T follicular helper cell (primary cell): ENCODE measurements around the gene ZNF608.

Experiments
- DNase-seq: peaks from one replicate; pipeline ENCODE4 v3.0.0-alpha.2; 2020; ENCODE audit warnings: low read depth

The ZNF608 gene

GRCh38 chr5:124719113-124719967 lies 27.1 kb downstream of the ZNF608 start:
- no peak for DNase-seq

GRCh38 chr5:124718380-124718789 lies 28.1 kb downstream of the ZNF608 start:
- DNase-seq, result no peak

DNA sequence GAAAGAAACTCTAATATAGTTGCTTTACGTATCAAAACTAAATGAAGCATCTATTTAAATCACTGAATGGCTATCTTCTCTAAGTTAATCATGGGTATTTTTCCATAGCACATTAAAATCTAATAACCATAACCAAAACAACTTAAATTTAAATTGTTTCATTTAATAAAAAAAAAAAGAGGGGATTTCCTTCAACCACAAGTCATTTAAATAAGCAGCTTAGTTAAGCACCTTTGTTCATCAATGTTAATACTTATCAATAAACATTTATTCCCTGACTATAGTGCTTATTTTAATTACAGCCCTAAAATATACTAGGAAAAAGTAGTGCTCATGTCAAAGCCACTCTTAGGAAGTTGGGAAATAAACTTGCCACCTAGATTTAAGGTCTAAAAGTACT lies 30.3 kb downstream of the ZNF608 start:
- no peak for DNase-seq

DNA sequence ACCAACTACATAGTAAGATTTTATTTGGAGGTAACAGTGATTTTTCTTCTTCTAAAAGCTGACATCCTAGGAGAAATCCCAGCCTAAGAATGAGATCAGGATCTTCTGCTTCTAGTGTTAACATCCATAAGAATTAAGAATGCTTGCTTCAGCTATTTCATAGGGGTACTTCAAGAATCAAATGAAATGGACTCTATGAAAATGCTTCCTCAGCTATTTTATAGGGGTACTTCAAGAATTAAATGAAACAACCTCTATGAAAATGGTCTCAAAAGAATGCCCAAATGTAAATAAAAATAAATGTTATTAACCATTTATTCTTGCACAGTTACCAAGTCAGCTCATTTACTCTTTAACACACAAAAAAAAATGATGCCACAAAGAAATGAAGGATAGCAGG lies 31.5 kb downstream of the ZNF608 start:
- DNase-seq, result no peak

GRCh38 chr5:124713595-124713994 lies 32.8 kb downstream of the ZNF608 start:
- no peak for DNase-seq

- no peak for DNase-seq
These were observed 33.6 kb downstream of the ZNF608 start for GRCh38 chr5:124712731-124713305.

- DNase-seq, result no peak
These were observed 38.4 kb downstream of the ZNF608 start for GRCh38 chr5:124708086-124708485.

DNA sequence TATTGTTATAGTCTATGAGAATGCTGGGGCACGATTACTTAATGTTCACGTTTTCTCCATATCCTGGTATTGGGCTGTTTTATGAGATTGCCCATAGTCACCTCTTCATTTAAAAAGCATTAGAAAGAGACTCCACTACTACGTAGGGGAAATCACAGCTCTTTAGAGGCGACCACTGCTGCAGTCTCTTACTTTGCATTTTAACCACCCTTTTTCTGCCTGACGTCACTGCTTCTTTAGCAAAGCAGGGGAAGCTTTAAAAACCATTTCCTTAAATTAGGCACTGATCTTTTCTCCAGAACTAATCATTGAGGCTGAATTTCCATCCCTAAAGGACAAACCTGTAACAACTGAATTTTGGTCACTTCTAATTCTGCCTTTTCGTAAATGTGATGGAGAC lies 38.9 kb downstream of the ZNF608 start:
- DNase-seq, result no peak

DNA sequence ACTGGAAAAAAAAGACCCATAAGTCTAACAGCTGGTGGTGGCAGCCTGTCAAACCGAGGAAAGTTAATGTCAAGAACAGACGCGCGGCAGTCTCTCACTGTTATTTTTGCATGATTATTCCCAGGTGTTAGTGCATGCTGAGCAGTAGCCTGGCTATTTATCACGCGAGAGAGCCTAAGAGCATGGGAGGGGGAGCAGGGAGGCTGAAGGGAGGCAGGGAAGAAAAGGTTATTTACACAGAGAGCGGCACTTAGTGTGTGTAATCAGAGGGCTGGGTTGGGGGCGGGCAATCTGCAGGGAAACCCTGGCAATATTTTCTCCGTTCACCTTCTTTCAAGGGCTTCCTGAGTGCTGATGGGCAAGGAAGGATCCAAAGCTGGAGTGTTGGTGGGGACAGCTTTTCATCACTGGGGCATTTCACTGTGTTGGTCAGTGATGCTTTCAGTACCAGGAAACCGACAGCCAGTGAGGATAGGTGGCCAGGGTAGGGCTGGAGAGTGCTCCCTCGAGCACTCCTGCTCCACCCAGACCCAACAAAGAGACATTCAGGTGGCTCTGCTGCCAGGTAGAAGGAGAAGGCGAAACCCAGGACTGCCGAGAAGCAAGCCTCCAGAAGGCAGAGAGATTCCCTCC lies 39.6 kb downstream of the ZNF608 start:
- DNase-seq, result no peak

DNA sequence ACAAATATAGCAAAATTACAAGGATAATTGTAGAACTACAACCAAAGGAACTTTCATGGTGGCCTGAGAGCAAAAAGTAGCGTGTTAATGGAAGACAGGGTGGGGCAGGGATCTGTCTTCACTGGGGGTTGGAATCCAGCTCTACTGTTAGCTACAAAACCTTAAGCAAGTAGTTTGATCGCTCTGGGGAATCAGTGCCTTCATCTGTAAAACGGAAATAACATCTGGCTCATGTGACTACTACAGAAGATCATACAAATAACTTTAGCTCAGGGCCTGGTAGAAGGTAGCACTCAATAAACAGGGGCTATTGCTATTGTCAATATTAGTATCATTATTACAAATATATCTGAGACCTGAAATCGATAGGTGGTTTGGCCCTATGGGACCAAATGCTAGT lies 40.4 kb downstream of the ZNF608 start:
- no peak for DNase-seq

GRCh38 chr5:124705577-124705976 lies 40.9 kb downstream of the ZNF608 start:
- DNase-seq, result no peak

DNA sequence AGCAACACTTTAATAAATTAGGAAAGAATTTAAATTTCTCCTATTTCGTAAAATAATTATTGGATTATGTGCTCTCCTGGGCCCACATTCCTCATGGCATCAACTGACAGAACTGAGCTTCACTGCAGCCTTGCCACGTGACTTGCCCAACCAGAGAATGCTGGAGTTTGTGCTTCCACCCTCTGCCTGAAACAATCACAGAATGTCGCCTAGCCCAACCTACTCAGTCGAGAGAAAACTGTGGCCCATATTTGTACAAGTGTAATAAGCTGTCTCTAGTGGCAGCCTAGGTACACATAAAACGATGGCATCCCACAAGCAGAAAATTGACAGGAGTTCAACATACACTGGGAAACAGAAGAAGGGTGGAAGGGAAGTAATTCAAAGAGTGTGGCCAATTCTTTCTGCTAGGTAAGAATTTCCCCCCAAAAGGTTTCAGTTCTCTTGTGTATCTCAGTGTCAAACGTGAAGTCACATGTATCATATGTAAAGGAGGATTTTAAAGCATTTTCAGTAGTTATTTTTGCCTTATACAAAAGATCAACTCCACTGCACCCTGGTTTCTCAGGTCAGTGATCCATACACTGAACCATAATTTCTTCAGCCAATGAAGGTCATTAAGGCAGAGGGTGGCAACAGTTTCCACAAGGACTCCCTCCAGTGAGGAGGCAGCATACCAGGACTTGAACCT lies 41.7 kb downstream of the ZNF608 start:
- no peak for DNase-seq

DNA sequence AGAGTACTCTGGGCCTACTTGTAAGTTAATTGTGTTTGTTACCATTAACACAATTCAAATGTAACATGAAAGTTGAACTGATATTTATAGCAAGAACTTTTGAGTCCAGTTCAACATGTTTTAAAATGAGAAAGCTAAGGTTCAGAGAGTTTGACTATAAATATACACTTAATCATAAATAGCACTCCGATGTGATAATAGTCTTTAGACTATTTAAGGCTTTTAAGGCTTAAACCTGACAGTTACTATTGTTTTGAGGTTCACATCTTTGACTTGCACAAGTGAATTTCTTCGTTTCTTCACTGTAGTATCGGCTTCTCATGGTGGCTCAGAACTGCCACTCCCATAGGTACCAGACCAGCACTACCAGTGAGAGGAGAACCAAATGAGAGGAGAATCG lies 42.4 kb downstream of the ZNF608 start:
- no peak for DNase-seq

DNA sequence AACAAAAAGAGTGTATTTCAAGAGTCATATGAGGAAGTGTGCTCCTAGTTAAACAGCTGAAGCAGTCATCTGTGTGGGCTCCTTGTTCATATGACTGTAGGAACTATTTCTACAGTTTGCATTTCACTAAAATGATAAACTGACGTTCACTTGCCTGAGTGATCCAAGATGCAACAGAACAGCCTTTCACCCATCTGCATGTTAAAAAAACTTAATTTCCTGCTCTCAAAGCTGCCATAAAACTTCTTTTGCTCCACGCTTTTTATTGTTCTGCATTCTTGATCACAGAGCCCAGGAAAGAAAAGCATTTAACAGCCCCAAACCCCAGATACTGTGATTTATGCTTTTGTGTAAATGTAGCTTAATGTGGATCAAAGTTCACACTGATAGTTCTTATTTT lies 43.9 kb downstream of the ZNF608 start:
- no peak for DNase-seq

DNA sequence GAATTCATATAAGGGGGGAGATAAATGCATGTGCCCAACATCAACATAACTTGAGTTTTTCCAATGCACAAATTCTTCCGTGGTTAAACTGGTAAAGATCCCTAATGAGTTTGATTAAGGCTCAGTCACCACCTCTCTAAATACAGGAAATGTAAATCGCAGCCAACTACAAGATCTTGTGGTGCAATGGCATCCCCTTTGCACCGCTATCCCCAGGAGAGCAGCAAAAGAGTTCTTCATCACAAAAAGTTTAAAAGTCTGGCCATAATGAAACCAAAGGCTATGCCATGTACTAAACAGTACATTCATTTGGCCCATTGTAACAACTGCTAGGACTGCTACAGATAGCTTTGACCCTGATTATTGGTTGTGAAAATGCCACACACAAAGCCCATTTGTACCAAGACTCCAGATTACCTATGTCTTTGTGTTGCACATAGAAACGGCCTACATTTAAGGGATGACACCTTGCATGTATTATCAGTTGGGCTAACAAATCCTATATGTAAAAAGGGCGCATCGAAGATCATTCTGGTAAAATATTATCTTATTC lies 44.5 kb downstream of the ZNF608 start:
- DNase-seq, result no peak

DNA sequence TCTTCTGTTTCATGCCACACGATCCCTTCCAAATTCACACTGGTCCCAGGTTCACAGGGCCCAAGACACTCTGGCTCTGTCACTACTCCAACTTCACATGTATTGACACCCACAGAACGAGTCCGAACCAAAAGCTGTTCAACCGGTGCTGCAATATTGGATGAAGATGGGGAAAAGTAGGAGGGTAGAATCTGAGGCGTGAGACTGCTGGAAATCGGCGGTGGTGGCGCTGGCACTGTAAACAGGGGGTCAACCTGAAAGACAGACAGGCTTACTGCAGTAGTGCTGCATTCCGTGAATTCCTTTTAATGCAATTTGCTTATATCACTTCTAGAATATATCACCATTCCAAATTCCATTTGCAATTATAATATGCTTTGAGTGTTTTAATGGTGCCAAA lies 45.4 kb downstream of the ZNF608 start:
- DNase-seq, result no peak

DNA sequence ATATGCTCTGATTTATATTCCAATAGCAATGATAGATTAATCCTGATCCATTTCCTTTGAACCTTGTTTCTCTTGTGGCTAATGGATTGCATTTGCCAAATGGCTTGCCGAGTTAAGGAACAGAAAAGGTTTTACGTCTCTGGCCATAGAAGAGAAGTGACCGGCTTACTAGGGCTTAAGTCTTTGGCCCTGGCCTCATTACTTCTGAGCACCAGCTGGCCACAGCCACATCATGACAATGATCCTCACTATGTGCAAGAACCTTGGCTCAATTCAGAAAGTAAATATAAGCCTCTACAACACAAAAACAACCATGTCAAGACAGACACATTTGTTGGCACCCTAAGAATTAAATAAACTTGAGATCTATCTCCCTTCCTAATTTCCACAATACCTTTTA lies 46.1 kb downstream of the ZNF608 start:
- DNase-seq, result no peak

GRCh38 chr5:124698770-124699169 lies 47.7 kb downstream of the ZNF608 start:
- DNase-seq, result no peak

DNA sequence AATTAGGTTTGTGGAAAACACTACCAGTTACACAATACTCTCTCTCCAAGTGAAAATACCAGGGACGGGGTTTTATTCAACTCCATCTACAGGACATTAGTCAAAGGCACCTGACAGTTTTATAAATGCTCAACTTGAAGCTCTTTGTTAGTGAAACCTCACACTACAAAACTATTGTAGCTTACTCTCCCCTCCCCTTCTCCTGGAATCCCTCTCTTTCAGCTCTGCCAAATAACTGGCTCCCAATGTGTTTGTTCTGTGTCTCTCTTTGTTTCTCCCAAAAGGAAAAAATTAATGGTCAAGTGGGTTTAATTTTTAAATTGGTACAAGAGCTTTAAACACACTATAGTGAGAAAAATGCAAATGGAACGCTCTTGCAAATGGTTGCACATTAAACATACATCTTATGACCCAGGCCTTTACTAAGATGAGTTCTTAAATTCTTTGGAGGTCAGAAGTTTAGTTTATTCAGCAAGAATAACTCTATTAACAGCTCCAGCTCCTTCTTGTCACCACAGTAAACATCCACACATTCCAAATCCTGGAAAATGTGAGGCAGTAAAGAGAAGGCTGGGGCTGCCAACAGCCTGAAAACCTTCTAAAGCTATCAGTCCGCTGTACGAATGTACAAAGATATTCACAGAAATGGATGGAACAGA lies 48.4 kb downstream of the ZNF608 start:
- DNase-seq, result no peak

DNA sequence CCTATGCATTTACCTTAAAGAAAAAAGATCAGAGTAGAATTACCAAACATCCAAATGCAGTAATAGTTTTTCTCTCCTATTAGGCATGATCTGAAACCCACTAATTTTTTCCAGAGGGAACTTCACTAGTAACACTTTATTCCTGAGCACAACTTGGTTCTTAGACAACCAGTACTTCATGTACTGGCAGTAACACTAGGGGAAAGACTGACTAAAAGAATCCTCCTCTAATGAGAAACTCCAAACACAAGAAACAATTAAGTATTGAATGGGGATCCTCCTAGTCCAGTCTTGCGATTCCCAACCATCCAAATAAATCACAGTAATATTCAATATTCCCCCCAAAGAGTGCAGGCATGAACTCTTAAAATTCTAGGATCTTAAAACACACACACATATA lies 48.9 kb downstream of the ZNF608 start:
- no peak for DNase-seq

DNA sequence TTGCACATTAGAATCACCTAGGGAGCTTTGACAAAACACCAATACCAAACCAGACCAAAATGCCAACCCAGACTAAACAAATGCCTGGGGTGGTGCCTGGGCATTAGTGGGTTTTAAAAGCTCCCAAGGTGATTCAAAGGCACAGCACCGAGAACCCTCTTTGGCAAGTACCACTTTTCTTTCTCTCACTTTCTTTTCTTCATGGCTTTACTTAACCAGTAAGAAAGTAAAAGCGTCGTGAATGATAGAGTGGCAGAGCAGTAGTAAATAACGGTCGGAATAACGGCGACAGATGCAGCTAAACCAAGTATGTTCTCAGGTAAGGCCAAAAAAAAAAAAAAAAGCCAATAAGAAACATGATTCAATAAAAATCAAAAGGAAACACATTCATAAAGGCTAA lies 49.5 kb downstream of the ZNF608 start:
- no peak for DNase-seq
